Immature natural killer cell (primary cell): ENCODE results near the gene DENND6A. TPM values are rescaled to one million over a fixed set of nuclear protein-coding genes. Genes with fewer than 3 reads are reported as not detected.

ENCODE experiments used
- DNase-seq, 3 donors: peaks; one replicate each; pipeline ENCODE4 v3.0.0; 2022; ENCODE audit warnings: mixed read lengths in 1 of 3
- H3K27ac Mint-ChIP-seq, 6 donors: one replicate each; pipeline ENCODE4 v1.8.0; 2020; ENCODE audit warnings: mixed read lengths in 6 of 6, mild to moderate bottlenecking in 5 of 6, inconsistent platforms in 4 of 6, moderate library complexity in 3 of 6
- H3K27me3 Mint-ChIP-seq, 3 donors: one replicate each; pipeline ENCODE4 v1.8.0; 2020 to 2021; ENCODE audit warnings: low read depth in 3 of 3, mild to moderate bottlenecking in 3 of 3, mixed read lengths in 3 of 3, moderate library complexity in 3 of 3, inconsistent platforms in 1 of 3
- H3K36me3 Mint-ChIP-seq, 3 donors: one replicate each; pipeline ENCODE4 v1.8.0; 2020; ENCODE audit warnings: mixed read lengths in 3 of 3, inconsistent platforms in 2 of 3, mild to moderate bottlenecking in 2 of 3
- H3K4me1 Mint-ChIP-seq, 2 donors: one replicate each; pipeline ENCODE4 v1.8.0; 2020; ENCODE audit warnings: inconsistent platforms in 2 of 2, mild to moderate bottlenecking in 2 of 2, mixed read lengths in 2 of 2, moderate library complexity in 1 of 2
- H3K4me3 Mint-ChIP-seq, 5 donors: one replicate each; pipeline ENCODE4 v1.8.0; 2020; ENCODE audit warnings: mild to moderate bottlenecking in 5 of 5, mixed read lengths in 5 of 5, inconsistent platforms in 3 of 5, moderate library complexity in 3 of 5
- H3K9me3 Mint-ChIP-seq, 6 donors: one replicate each; pipeline ENCODE4 v1.8.0; 2020; ENCODE audit warnings: mild to moderate bottlenecking in 6 of 6, mixed read lengths in 6 of 6, inconsistent platforms in 4 of 6, moderate library complexity in 3 of 6
- polyA plus RNA-seq, 3 donors: library from polyadenylated mRNA; unstranded; fragments of 300-500 nt; fragmentation: Illumina TruSeq; gene quantifications; one replicate each; pipeline ENCODE4 v1.2.3, GENCODE V29; 2021

Gene DENND6A
- polyA plus RNA-seq, 3 donors from 2014 or later: 8.8 to 37.1 (median 27.5) TPM

DNA sequence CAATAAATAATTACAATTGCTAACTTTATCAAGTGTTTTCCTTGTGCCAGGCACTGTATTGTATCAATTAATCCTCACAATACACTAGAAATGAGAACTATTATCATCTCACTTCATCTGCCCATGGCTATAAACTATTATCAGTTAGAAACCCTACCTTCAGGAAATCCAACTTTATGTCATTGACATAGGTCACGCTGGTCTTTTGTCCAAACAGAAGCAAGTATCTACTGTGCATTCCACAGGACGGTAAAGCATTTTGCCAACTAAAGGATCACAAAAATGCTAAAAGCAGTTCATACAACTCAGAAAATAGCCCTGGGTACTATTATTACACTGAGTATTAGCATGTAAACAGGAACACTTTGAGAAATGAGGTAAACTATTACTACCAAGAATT is 9.6 kb downstream of the DENND6A start:
- peaks cover 15 to 19% (median 15%) of the 10 kb centered on the region in 3 donors for H3K36me3 Mint-ChIP-seq
- H3K4me3 Mint-ChIP-seq: no peak overlapping the region
- no peak overlapping the region for H3K27ac Mint-ChIP-seq
- peaks cover 76 to 80% of the 10 kb centered on the region in 2 donors for H3K4me1 Mint-ChIP-seq
- no peak for DNase-seq
- H3K27me3 Mint-ChIP-seq: peaks cover 0 to 5% (median 2%) of the 10 kb centered on the region in 3 donors
- no peaks in the 10 kb centered on the region for H3K9me3 Mint-ChIP-seq

DNA sequence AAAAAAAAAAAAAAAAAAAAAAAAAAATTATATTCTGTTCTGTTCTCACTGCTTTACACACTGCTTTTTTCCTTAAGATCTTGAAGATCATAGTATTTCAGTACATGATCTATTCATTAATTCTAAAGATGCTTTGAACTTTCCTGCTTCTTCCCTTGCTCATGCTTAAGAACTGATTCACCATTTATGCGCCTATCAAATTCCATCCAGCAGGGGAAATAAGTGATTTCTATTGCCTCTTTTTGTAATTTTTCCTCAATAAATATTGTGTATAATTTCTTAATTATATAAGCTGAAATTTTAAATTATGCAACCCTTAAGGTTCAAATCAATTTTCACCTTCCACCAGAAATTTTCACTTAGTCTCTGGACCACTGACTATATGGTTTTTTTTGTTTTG is 10.6 kb downstream of the DENND6A start:
- Mint-ChIP-seq H3K27me3 (peaks cover 0 to 5% (median 2%) of the 10 kb centered on the region in 3 donors), H3K27ac (peak overlapping the region; percentile 66 to 88 (median 82)), H3K4me3 (peak overlapping the region; percentile 76 to 85 (median 82)), H3K36me3 (peaks cover 16 to 21% (median 16%) of the 10 kb centered on the region in 3 donors), H3K9me3 (no peaks in the 10 kb centered on the region), H3K4me1 (peaks cover 77 to 84% of the 10 kb centered on the region in 2 donors)
- no peak for DNase-seq

DNA sequence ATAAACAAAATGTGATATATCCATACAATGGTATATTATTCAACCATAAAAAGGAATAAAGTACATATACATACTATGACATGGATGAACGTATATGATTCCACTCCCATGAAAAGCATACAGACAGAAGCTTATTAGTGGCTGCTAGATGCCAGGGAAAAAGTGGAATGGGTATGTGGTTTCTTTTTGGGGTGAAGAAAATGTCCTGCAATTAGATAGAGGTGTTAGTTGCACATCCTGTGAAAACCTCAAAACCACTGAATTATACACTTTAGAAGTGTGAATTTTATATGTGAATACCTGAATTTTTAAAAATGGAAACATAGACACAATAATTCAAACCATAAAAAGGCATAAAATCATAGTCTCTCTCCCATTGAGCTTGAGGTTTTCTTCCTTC is 11.2 kb downstream of the DENND6A start:
- Mint-ChIP-seq H3K4me3 (peak overlapping the region; percentile 76 to 85 (median 82)), H3K9me3 (no peaks in the 10 kb centered on the region), H3K4me1 (peaks cover 77 to 84% of the 10 kb centered on the region in 2 donors), H3K36me3 (peaks cover 13 to 21% (median 16%) of the 10 kb centered on the region in 3 donors), H3K27me3 (peaks cover 0 to 5% (median 2%) of the 10 kb centered on the region in 3 donors), H3K27ac (peak overlapping the region in 5 of 6 donors; percentile 55 to 89 (median 79))
- peak; percentile 64 to 66 (median 65) for DNase-seq

DNA sequence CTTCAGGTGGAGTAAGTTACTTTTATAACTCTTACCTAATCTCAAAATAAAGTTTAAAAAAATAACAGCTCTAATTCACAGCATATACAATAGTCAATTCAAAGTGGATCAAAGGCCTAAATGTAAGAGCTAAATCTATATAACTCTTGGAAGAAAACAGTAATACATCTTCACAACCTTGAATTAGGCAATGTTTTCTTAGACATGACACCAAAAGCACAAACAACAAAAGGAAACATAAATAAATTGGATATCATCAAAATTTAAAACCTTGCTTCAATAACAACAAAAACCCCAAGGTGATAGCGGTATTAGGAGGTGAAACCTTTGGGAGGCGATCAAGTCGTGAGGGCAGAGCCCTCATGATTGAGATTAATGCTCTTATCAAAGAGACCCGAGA is 12.8 kb downstream of the DENND6A start:
- Mint-ChIP-seq H3K9me3 (no peaks in the 10 kb centered on the region), H3K36me3 (peaks cover 13 to 21% (median 16%) of the 10 kb centered on the region in 3 donors), H3K27ac (peak overlapping the region in 5 of 6 donors; percentile 9 to 68 (median 31)), H3K4me1 (peaks cover 78 to 87% of the 10 kb centered on the region in 2 donors), H3K4me3 (peak overlapping the region in 1 of 5 donors; percentile 7), H3K27me3 (peaks cover 0 to 5% (median 5%) of the 10 kb centered on the region in 3 donors)
- DNase-seq: no peak

DNA sequence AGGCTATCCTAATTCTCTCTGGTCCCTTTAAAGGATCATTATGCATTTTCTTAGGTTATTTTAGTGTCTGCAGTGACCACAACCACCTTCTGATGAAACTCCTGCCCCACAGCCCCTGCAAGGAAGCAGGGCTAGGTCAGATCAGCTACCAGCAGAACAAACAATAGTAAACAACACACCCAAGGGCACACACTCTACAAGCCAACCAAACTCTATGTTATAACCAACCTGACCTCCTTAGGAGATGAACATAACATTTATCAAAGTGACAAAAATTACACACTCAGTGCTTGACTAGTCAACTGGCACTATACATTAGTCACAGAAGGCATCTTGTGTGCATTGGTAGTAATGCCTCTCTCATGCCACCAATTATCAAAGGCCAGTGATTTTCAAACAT is 17.3 kb downstream of the DENND6A start:
- Mint-ChIP-seq H3K27ac (peak overlapping the region; percentile 74 to 94 (median 88)), H3K9me3 (no peaks in the 10 kb centered on the region), H3K27me3 (peaks cover 7 to 8% (median 8%) of the 10 kb centered on the region in 3 donors), H3K4me1 (peaks cover 70 to 92% of the 10 kb centered on the region in 2 donors), H3K4me3 (peak overlapping the region; percentile 57 to 75 (median 70)), H3K36me3 (peaks cover 9 to 21% (median 16%) of the 10 kb centered on the region in 3 donors)
- peak; percentile 35 to 51 (median 43) for DNase-seq

DNA sequence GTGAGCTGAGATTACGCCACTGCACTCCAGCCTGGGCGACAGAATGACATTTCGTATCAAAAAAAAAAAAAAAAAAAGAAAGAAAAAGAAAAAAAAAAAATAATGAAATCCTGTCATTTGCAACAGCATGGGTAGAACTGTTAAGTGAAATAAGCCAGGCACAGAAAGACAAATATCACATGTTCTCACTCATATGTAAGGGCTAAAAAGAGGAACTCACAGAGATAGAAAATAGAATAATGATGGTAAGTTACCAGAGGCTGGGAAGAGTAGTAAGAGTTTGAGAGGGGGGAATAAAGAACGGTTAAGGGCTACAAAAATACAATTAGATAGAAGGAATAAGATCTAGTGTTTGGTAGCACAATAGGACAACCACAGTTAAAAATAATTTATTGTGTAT is 19.7 kb downstream of the DENND6A start:
- Mint-ChIP-seq H3K27me3 (peaks cover 7 to 10% (median 8%) of the 10 kb centered on the region in 3 donors), H3K4me3 (peak overlapping the region in 1 of 5 donors; percentile 2), H3K4me1 (peaks cover 62 to 75% of the 10 kb centered on the region in 2 donors), H3K27ac (peak overlapping the region; percentile 47 to 86 (median 67)), H3K9me3 (no peaks in the 10 kb centered on the region), H3K36me3 (peaks cover 1 to 5% (median 3%) of the 10 kb centered on the region in 3 donors)
- no peak for DNase-seq

DNA sequence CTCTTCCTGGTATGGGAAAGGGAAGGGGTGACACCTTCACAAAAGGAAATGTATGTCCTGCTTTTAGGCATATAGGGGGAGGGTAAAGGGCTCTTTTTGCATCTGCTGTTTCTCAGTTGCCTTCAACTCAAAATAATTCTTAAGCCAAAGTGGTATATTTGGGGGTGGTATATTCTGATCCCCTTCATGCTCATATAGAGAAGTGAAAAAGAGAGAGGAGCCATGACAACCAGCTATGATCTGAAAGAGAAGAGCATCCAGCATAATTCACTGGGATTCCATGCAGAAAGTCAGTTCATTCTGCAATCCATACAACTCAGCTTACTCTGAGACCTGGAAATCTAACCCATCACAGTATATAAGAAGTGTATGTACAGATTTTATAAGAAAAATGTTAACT is 22.3 kb downstream of the DENND6A start:
- Mint-ChIP-seq H3K27ac (peak overlapping the region; percentile 89 to 99 (median 96)), H3K9me3 (no peaks in the 10 kb centered on the region), H3K36me3 (peaks cover 0 to 10% (median 0%) of the 10 kb centered on the region in 3 donors), H3K27me3 (peaks cover 7 to 10% (median 7%) of the 10 kb centered on the region in 3 donors), H3K4me1 (peaks cover 43 to 49% of the 10 kb centered on the region in 2 donors), H3K4me3 (peak overlapping the region in 4 of 5 donors; percentile 18 to 84 (median 81))
- no peak for DNase-seq

DNA sequence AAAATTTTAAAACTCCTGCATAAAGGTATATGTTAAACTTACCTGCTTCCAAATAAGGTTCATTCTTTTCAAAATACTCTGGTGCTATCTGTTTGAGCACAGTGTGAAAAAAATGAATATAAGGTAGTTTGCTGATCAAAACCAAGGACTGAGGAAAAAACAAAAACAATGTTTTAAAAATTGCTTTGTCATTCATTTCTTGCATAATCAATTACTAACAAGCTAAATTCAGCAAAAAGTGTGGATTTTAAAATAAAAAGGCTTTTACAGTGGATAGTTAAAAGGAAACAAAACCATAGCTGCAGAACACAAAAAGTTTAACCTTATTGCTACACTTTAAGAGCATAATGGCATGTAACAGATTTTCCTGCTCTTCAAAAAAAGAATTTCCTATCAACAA is 31.5 kb downstream of the DENND6A start:
- Mint-ChIP-seq H3K9me3 (no peaks in the 10 kb centered on the region), H3K36me3 (peaks cover 13 to 37% (median 30%) of the 10 kb centered on the region in 3 donors), H3K27me3 (peaks cover 0 to 1% (median 0%) of the 10 kb centered on the region in 3 donors), H3K4me1 (peaks cover 0 to 3% of the 10 kb centered on the region in 2 donors), H3K4me3 (no peak overlapping the region), H3K27ac (no peak overlapping the region)
- DNase-seq: no peak

DNA sequence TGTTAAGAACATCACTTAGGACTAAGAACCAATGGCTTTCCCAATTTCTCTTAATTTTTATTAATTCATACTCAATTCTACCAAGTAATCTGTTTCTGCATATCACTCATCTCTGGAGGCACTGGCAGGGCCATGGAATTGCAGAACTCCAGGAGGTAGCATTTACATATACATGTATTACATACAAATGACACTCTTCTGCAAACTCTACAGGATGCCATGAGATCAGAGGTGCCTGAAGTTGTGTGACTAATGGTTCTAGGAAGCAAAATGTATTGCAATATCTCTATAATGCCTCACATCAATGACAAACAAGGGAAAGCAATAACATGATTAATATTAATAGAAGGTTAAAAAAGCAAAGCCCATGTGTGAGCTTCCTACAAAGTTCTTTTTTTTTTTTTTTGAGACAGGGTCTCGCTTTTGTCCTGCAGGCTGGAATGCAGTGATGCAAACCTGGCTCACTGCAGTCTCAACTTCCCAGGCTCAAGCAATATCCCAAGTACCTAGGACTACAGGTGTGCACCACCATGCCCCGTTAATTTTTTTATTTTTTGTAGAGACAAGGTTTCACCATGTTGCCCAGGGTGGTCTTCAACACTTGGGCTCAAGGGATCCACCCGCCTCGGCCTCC is 33.0 kb downstream of the DENND6A start:
- peaks cover 19 to 37% (median 28%) of the 10 kb centered on the region in 3 donors for H3K36me3 Mint-ChIP-seq
- H3K4me3 Mint-ChIP-seq: no peak overlapping the region
- peaks cover 6 to 7% of the 10 kb centered on the region in 2 donors for H3K4me1 Mint-ChIP-seq
- no peaks in the 10 kb centered on the region for H3K9me3 Mint-ChIP-seq
- no peak for DNase-seq
- H3K27me3 Mint-ChIP-seq: peaks cover 0 to 1% (median 0%) of the 10 kb centered on the region in 3 donors
- H3K27ac Mint-ChIP-seq: peak overlapping the region in 5 of 6 donors; percentile 3 to 58 (median 25)

DNA sequence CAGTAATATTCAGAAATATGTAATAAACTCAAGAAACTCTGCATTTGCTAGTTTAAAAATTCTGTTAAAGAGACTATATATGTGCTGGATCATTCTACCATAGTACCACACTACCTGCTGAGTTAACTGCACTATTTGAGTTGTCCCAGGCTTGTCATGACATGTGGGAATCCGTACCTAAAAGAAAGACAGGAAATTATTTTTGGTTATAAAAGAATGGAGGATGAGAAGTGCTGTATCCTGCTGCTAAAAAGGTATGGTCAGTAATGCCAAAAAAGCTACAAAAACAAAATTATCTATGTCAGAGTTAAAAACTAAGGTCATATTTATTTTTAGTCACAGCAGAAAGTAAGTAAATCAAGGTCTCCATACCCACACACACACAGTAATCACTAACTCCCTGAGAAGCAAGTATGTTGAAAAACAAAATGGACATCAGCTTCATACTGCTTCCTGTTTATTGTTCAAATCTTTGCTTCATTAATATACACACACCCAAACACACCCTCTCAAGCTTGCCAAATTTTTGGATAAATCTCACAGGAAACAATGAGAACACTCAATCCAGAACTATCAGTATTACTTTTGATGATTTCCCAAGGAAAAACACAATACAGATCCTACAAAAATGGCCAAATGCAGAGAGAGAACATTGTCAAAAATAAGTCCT is 33.7 kb downstream of the DENND6A start:
- H3K4me3 Mint-ChIP-seq: no peak overlapping the region
- no peak for DNase-seq
- peaks cover 19 to 40% (median 26%) of the 10 kb centered on the region in 3 donors for H3K36me3 Mint-ChIP-seq
- peaks cover 12 to 14% of the 10 kb centered on the region in 2 donors for H3K4me1 Mint-ChIP-seq
- H3K9me3 Mint-ChIP-seq: no peaks in the 10 kb centered on the region
- H3K27ac Mint-ChIP-seq: peak overlapping the region; percentile 3 to 77 (median 62)
- H3K27me3 Mint-ChIP-seq: peaks cover 0 to 1% (median 0%) of the 10 kb centered on the region in 3 donors

DNA sequence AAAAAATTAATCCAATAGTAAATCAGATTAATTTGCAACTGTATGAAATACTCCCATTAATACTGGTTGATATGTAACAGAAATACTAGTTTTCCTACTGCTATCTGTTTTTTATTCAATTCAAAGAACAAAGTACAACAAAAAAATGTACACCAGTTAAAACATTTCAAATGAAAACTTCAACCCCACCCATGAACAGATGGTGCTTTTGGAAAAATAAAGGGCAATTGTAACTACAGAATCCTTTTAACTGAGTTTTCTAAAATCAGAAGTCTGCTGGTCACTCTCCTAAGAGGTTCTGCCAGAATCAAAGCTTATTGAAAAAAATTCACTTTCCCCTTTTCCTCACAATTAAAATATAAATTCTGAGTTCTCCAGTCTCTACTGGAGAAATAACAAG is 34.3 kb downstream of the DENND6A start:
- Mint-ChIP-seq H3K9me3 (no peaks in the 10 kb centered on the region), H3K36me3 (peaks cover 14 to 35% (median 21%) of the 10 kb centered on the region in 3 donors), H3K27ac (peak overlapping the region in 1 of 6 donors; percentile 27), H3K27me3 (peaks cover 0 to 1% (median 0%) of the 10 kb centered on the region in 3 donors), H3K4me3 (no peak overlapping the region), H3K4me1 (peaks cover 14 to 17% of the 10 kb centered on the region in 2 donors)
- no peak for DNase-seq

DNA sequence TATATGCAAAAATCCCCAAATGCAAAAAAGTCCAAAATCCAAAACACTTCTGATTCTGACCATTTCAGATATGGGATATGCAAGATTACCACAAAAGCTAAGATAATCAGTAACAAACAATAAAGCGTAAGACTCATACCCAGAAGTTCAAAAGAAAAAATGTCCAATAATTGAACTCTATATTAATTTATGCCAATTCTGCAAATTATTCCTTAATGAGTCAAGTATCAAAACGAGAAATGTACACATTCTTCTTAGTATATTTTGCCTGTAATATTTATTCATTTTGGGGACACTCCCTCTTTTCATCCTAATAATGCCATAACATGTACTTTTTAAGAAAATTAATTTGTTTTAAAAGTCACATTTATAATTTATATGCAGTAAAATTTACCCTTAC is 37.1 kb downstream of the DENND6A start:
- Mint-ChIP-seq H3K4me3 (no peak overlapping the region), H3K4me1 (peaks cover 17 to 30% of the 10 kb centered on the region in 2 donors), H3K9me3 (no peaks in the 10 kb centered on the region), H3K27ac (no peak overlapping the region), H3K36me3 (peaks cover 13 to 35% (median 20%) of the 10 kb centered on the region in 3 donors), H3K27me3 (peaks cover 0 to 1% (median 0%) of the 10 kb centered on the region in 3 donors)
- no peak for DNase-seq

DNA sequence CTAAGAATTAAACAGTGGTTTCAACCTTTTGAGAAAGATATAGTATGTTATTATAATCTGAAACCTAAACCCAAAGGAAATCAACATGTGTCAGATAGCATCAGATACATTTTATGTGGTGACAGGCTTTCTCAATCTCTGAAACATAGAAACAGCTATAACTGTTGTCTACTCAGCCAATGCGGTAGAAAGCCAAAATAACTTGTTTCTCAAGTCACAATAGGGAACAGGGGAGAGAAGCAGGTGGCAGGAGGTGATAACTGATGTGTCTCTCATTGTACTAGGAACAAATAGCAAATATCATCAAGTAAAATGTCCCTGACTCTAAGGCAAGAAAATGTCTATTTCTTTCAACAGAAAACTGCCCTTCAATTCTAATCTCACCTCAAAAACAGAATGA is 38.6 kb downstream of the DENND6A start:
- H3K4me3 Mint-ChIP-seq: peak overlapping the region in 1 of 5 donors; percentile 27
- H3K27ac Mint-ChIP-seq: peak overlapping the region; percentile 65 to 90 (median 77)

DNA sequence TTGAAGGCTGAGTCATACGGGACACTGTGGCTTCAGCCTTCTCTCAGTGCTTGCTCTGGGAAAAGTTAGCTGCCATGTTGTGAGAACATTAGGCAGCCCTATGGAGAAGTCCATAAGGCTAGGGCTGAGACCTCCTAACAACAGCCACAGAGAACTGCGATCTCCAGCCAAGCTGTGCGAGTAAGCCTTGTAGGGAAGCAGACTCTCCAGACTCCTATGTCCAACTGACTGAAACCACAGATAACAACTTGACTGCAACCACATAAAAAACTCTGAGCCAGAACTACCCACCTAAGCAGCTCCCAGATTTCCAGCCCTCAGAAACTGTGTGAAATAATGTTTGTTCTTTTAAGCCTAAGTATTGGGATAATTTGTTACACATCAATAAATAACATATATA is 40.7 kb downstream of the DENND6A start:
- no peak for DNase-seq
- Mint-ChIP-seq H3K27ac (peak overlapping the region in 4 of 6 donors; percentile 8 to 61 (median 38)), H3K4me3 (no peak overlapping the region), H3K27me3 (no peaks in the 10 kb centered on the region), H3K4me1 (peaks cover 17 to 45% of the 10 kb centered on the region in 2 donors), H3K36me3 (peaks cover 19 to 47% (median 36%) of the 10 kb centered on the region in 3 donors), H3K9me3 (no peaks in the 10 kb centered on the region)

More for the DNA sequence above, 38.6 kb downstream of the DENND6A start:
- H3K9me3 Mint-ChIP-seq: no peaks in the 10 kb centered on the region
- DNase-seq: peak; percentile 22 to 39 (median 33)
- H3K4me1 Mint-ChIP-seq: peaks cover 15 to 30% of the 10 kb centered on the region in 2 donors
- peaks cover 14 to 38% (median 16%) of the 10 kb centered on the region in 3 donors for H3K36me3 Mint-ChIP-seq
- peaks cover 0 to 1% (median 0%) of the 10 kb centered on the region in 3 donors for H3K27me3 Mint-ChIP-seq
